Upper lobe of left lung (tissue), 4 donors: ENCODE measurements around the gene SH2B3.

Experiments used
- POLR2A ChIP-seq, 4 donors: fragments of 450-650 bp; IDR thresholded peaks; one replicate each; pipeline ENCODE4 v1.5.1; 2016 to 2017; ENCODE audit warnings: antibody characterized with exemption in 4 of 4, mild to moderate bottlenecking in 2 of 4
- POLR2AphosphoS5 ChIP-seq, 2 donors: sonication (generic); formaldehyde crosslinking; IDR thresholded peaks; one replicate each; pipeline ENCODE4 v1.5.1; 2017; ENCODE audit warnings: antibody characterized with exemption in 2 of 2
- TF ChIP-seq, protein P1 (sequence below), 6 experiments: fragments of 450-650 bp in 4 of 6; fragments of 200-600 bp in 2 of 6; sonication (generic) in 2 of 6; IDR thresholded peaks; one replicate each; pipeline ENCODE4 v1.5.1; 2016 to 2019; ENCODE audit warnings: antibody characterized with exemption in 6 of 6

DNA sequence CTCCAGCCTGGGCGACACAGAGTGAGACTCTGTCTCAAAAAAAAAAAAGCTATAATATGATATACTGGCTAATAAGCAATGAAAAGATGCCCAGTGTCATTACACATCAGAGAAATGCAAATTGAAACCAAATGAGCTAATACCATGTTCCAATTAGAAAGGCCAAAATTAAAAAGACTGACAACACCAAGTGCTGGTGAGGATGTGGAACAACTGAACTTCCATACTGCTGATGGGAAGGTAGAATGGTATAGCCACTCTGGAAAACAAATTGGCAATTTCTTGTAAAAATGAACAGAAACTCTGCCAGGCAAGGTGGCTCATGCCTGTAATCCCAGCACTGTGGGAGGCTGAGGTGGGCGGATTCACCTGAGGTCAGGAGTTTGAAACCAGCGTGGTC lies 28.3 kb upstream of the SH2B3 start:
- no peak for TF ChIP-seq POLR2AphosphoS5 (IDR thresholded peaks at IDR 0.05)
- TF ChIP-seq, protein P1, sequence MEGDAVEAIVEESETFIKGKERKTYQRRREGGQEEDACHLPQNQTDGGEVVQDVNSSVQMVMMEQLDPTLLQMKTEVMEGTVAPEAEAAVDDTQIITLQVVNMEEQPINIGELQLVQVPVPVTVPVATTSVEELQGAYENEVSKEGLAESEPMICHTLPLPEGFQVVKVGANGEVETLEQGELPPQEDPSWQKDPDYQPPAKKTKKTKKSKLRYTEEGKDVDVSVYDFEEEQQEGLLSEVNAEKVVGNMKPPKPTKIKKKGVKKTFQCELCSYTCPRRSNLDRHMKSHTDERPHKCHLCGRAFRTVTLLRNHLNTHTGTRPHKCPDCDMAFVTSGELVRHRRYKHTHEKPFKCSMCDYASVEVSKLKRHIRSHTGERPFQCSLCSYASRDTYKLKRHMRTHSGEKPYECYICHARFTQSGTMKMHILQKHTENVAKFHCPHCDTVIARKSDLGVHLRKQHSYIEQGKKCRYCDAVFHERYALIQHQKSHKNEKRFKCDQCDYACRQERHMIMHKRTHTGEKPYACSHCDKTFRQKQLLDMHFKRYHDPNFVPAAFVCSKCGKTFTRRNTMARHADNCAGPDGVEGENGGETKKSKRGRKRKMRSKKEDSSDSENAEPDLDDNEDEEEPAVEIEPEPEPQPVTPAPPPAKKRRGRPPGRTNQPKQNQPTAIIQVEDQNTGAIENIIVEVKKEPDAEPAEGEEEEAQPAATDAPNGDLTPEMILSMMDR (IDR thresholded peaks at IDR 0.05) = no peak
- TF ChIP-seq POLR2A (IDR thresholded peaks at IDR 0.05) = no peak
